HK-2 (cell line): ENCODE measurements around the gene PALLD.

Experiments
- DNase-seq: peaks from one replicate; pipeline ENCODE4 v3.0.0-alpha.2; 2018; ENCODE audit not compliant: unreplicated experiment

The PALLD gene

GRCh38 chr4:168732714-168733113 lies 235.9 kb downstream of the PALLD start:
- no peak for DNase-seq

- no peak for DNase-seq
Observed at GRCh38 chr4:168734703-168735678, 238.1 kb downstream of the PALLD start.

GRCh38 chr4:168735735-168736134 lies 238.9 kb downstream of the PALLD start:
- no peak for DNase-seq

GRCh38 chr4:168736860-168737805 lies 240.3 kb downstream of the PALLD start:
- DNase-seq = no peak

- DNase-seq = no peak
Observed at GRCh38 chr4:168737806-168738172, 240.9 kb downstream of the PALLD start.

- no peak for DNase-seq
Observed at GRCh38 chr4:168739886-168740285, 243.0 kb downstream of the PALLD start.

GRCh38 chr4:168740691-168741090 lies 243.8 kb downstream of the PALLD start:
- no peak for DNase-seq

GRCh38 chr4:168741281-168742173 lies 244.7 kb downstream of the PALLD start:
- DNase-seq = no peak

GRCh38 chr4:168743131-168743530 lies 246.3 kb downstream of the PALLD start:
- no peak for DNase-seq

- no peak for DNase-seq
Observed at GRCh38 chr4:168743601-168744000, 246.7 kb downstream of the PALLD start.

GRCh38 chr4:168744021-168744420 lies 247.2 kb downstream of the PALLD start:
- no peak for DNase-seq

- no peak for DNase-seq
Observed at GRCh38 chr4:168748807-168749206, 252.0 kb downstream of the PALLD start.

GRCh38 chr4:168751263-168752225 lies 254.7 kb downstream of the PALLD start:
- DNase-seq = no peak

GRCh38 chr4:168755598-168756477 lies 259.0 kb downstream of the PALLD start:
- no peak for DNase-seq

GRCh38 chr4:168757500-168757899 lies 260.6 kb downstream of the PALLD start:
- no peak for DNase-seq

GRCh38 chr4:168758351-168758876 lies 261.6 kb downstream of the PALLD start:
- peak; percentile 67 for DNase-seq

- DNase-seq = no peak
Observed at GRCh38 chr4:168759321-168759720, 262.5 kb downstream of the PALLD start.

GRCh38 chr4:168759959-168760527 lies 263.2 kb downstream of the PALLD start:
- no peak for DNase-seq

- DNase-seq = no peak
Observed at GRCh38 chr4:168761066-168761465, 264.2 kb downstream of the PALLD start.
